HepG2 (cell line): ENCODE data around the gene MARVELD3. TPM values are rescaled to one million over a fixed set of nuclear protein-coding genes. Genes with fewer than 3 reads are reported as not detected.

Experiments used
- ARNTL ChIP-seq: sonication (generic); formaldehyde crosslinking; IDR thresholded peaks from 2 replicates; pipeline ENCODE4 v1.4.0; 2020; ENCODE audit warnings: mild to moderate bottlenecking, missing genetic modification reagents
- ATF4 ChIP-seq, 2 experiments: fragments of 450-650 bp in 1 of 2; sonication (generic) in 1 of 2; formaldehyde crosslinking; IDR thresholded peaks; 2 replicates each; pipeline versions ENCODE4 v1.5.0 to v1.8.0; 2020 to 2022; ENCODE audit warnings: mild to moderate bottlenecking in 1 of 2, missing genetic modification reagents in 1 of 2
- CC2D1A ChIP-seq: sonication (generic); formaldehyde crosslinking; IDR thresholded peaks from 2 replicates; pipeline ENCODE4 v1.8.1; 2023; ENCODE audit warnings: mild to moderate bottlenecking, missing genetic modification reagents
- CCDC6 ChIP-seq: sonication (generic); formaldehyde crosslinking; IDR thresholded peaks from 2 replicates; pipeline ENCODE4 v1.8.1; 2022; ENCODE audit warnings: mild to moderate bottlenecking, missing genetic modification reagents, moderate library complexity
- DMAP1 ChIP-seq: IDR thresholded peaks from 2 replicates; pipeline ENCODE4 v1.6.1; 2016
- DNMT3B ChIP-seq: conservative IDR thresholded peaks from 2 replicates; pipeline ENCODE4 v1.6.1; 2016; ENCODE audit warnings: missing biosample characterization, control low read depth
- FOXK2 ChIP-seq: fragments of 450-650 bp; IDR thresholded peaks from 2 replicates; pipeline ENCODE4 v1.6.1; 2016
- HMG20A ChIP-seq: IDR thresholded peaks from 2 replicates; pipeline ENCODE4 v1.6.1; 2016; ENCODE audit warnings: borderline replicate concordance
- HNRNPLL ChIP-seq: fragments of 200-400 bp; formaldehyde crosslinking; IDR thresholded peaks from 2 replicates; pipeline ENCODE4 v1.6.1; 2017; ENCODE audit warnings: mild to moderate bottlenecking, low read depth, low read length; ENCODE audit not compliant: poor library complexity, severe bottlenecking
- IKZF5 ChIP-seq: IDR thresholded peaks from 2 replicates; pipeline ENCODE4 v1.6.1; 2018; ENCODE audit warnings: missing genetic modification reagents, mild to moderate bottlenecking, missing compliant biosample characterization
- ISL2 ChIP-seq: sonication (generic); formaldehyde crosslinking; IDR thresholded peaks from 2 replicates; pipeline ENCODE4 v1.5.0; 2020; ENCODE audit warnings: missing genetic modification reagents
- MLX ChIP-seq: IDR thresholded peaks from 2 replicates; pipeline ENCODE4 v1.6.1; 2016
- NCOA2 ChIP-seq: sonication (generic); formaldehyde crosslinking; IDR thresholded peaks from 2 replicates; pipeline ENCODE4 v1.8.0; 2022; ENCODE audit warnings: inconsistent platforms
- NFAT5 ChIP-seq: sonication (generic); formaldehyde crosslinking; IDR thresholded peaks from 2 replicates; pipeline ENCODE4 v1.4.0; 2020; ENCODE audit warnings: missing genetic modification reagents
- SOX6 ChIP-seq, 2 experiments: fragments of 450-650 bp in 1 of 2; sonication (generic) in 1 of 2; formaldehyde crosslinking in 1 of 2; IDR thresholded peaks; 2 replicates each; pipeline versions ENCODE4 v1.4.0 to v1.6.1; 2017 to 2020; ENCODE audit warnings: antibody characterized with exemption in 1 of 2, mild to moderate bottlenecking in 1 of 2, missing genetic modification reagents in 1 of 2
- TOE1 ChIP-seq: sonication (generic); formaldehyde crosslinking; IDR thresholded peaks from 2 replicates; pipeline ENCODE4 v1.4.0; 2020; ENCODE audit warnings: mild to moderate bottlenecking, missing genetic modification reagents
- ZNF20 ChIP-seq: sonication (generic); formaldehyde crosslinking; IDR thresholded peaks from 2 replicates; pipeline ENCODE4 v1.4.0; 2020; ENCODE audit warnings: mild to moderate bottlenecking, moderate library complexity, missing genetic modification reagents
- ZNF616 ChIP-seq: sonication (generic); formaldehyde crosslinking; IDR thresholded peaks from 2 replicates; pipeline ENCODE4 v1.5.0; 2020; ENCODE audit warnings: low read depth, mild to moderate bottlenecking, missing genetic modification reagents
- ZNF790 ChIP-seq: sonication (generic); formaldehyde crosslinking; IDR thresholded peaks from 2 replicates; pipeline ENCODE4 v1.8.0; 2022; ENCODE audit warnings: missing genetic modification reagents, mild to moderate bottlenecking, borderline replicate concordance
- polyA plus RNA-seq, 8 experiments: library from polyadenylated mRNA; depleted of rRNA in 3 of 8; stranded (reverse) in 7 of 8; unstranded in 1 of 8; fragments of >200 nt; fragmentation: Illumina TruSeq in 4 of 8; extraction: Trizol in 4 of 8; gene quantifications; 2 replicates each; pipeline versions ENCODE4 v1.2.1 to v1.2.3, GENCODE V29; 2011 to 2016; ENCODE audit warnings: low read depth in 4 of 8, missing spikeins in 1 of 8, mixed read lengths in 1 of 8; ENCODE audit not compliant: insufficient read depth in 1 of 8
- total RNA-seq, 5 experiments: library from RNA; depleted of rRNA; stranded (reverse); fragments of >200 nt; fragmentation: Illumina TruSeq; extraction: Trizol; gene quantifications; 2 replicates each; pipeline ENCODE4 v1.2.3, GENCODE V29; 2016; ENCODE audit warnings: low read depth in 1 of 5
- TF ChIP-seq, protein P1 (sequence below): sonication (generic); formaldehyde crosslinking; IDR thresholded peaks from 2 replicates; pipeline ENCODE4 v1.4.0; 2020; ENCODE audit warnings: missing genetic modification reagents
- TF ChIP-seq, protein P2 (sequence below): sonication (generic); formaldehyde crosslinking; IDR thresholded peaks from 2 replicates; pipeline ENCODE4 v1.4.0; 2020; ENCODE audit warnings: missing genetic modification reagents

MARVELD3 gene
- total and polyA plus RNA-seq, 2 of the 13 experiments (the other 11 are each of a cell fraction or from before 2014, with no cell fraction given): 4.8 to 5.6 TPM

DNA sequence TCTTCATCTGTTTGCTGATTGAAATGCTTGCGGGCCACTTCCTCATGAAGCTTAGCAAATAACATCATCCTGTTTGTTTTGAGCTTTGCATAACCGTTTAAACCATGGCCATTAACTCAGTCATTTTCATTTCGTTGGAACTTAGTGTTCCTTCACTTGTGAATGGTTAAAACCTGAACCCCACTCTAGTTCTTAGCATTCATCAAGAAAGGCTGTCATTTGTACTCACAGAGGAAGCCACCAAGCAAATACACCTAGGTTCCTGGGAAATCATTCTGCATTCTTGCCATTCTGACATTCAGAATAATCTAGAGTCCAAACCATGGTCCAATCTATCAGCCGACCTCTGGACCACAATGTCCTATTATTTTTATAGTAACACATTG is 40.7 kb upstream of the MARVELD3 start (continued):
- no peak for TF ChIP-seq IKZF5 (CRISPR knock-in tag)
- no peak for TF ChIP-seq ZNF616 (CRISPR knock-in tag)
- peak; percentile 57; the same call in 1 of the 2 replicates for TF ChIP-seq MLX
- TF ChIP-seq, protein P1, sequence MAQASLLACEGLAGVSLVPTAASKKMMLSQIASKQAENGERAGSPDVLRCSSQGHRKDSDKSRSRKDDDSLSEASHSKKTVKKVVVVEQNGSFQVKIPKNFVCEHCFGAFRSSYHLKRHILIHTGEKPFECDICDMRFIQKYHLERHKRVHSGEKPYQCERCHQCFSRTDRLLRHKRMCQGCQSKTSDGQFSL (CRISPR knock-in tag): no peak
- 0 out of 2 replicates have a peak, but pooled peaks have one; percentile 35 for TF ChIP-seq DMAP1
- TF ChIP-seq ISL2 (CRISPR knock-in tag): peak; percentile 84
- TF ChIP-seq HNRNPLL: no peak
- no peak for TF ChIP-seq ZNF20 (CRISPR knock-in tag)
- TF ChIP-seq CCDC6 (CRISPR knock-in tag): no peak
- TF ChIP-seq ATF4 (CRISPR knock-in tag; IDR thresholded peaks at IDR 0.05): peak in 1 of 2 experiments; percentile 80; a peak in 1 of 4 replicates
- no peak for TF ChIP-seq FOXK2
- no peak for TF ChIP-seq ARNTL (CRISPR knock-in tag)
- TF ChIP-seq ZNF790: no peak
- no peak for TF ChIP-seq DNMT3B (CRISPR knock-in tag)
- peak; percentile 73; the same call in 1 of the 2 replicates for TF ChIP-seq HMG20A
- 0 out of 2 replicates have a peak, but pooled peaks have one; percentile 54 for TF ChIP-seq TOE1
- TF ChIP-seq CC2D1A (CRISPR knock-in tag): no peak
- no peak for TF ChIP-seq SOX6 (IDR thresholded peaks at IDR 0.05)
- peak; percentile 78 for TF ChIP-seq SOX6 (CRISPR knock-in tag; IDR thresholded peaks at IDR 0.05)
- TF ChIP-seq NFAT5: no peak
- TF ChIP-seq, protein P2, sequence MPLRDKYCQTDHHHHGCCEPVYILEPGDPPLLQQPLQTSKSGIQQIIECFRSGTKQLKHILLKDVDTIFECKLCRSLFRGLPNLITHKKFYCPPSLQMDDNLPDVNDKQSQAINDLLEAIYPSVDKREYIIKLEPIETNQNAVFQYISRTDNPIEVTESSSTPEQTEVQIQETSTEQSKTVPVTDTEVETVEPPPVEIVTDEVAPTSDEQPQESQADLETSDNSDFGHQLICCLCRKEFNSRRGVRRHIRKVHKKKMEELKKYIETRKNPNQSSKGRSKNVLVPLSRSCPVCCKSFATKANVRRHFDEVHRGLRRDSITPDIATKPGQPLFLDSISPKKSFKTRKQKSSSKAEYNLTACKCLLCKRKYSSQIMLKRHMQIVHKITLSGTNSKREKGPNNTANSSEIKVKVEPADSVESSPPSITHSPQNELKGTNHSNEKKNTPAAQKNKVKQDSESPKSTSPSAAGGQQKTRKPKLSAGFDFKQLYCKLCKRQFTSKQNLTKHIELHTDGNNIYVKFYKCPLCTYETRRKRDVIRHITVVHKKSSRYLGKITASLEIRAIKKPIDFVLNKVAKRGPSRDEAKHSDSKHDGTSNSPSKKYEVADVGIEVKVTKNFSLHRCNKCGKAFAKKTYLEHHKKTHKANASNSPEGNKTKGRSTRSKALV (CRISPR knock-in tag): no peak
- peak; percentile 88 for TF ChIP-seq NCOA2 (CRISPR knock-in tag)
